NCI-H446 (cell line): ENCODE measurements around the gene S100A6.

Source experiments
- DNase-seq, 2 experiments: peaks; one replicate each; lab custom pipeline; 2025; lab: John Stamatoyannopoulos, UW

The S100A6 gene

GRCh38 chr1:153545067-153546055, 9.6 kb upstream of the S100A6 start, which contains the start of gene S100A4:
TSS of gene S100A4 (minus strand) at chr1:153545806. CDS start at chr1:153544794, 1,012 bp downstream.
- peak; percentile 94 to 98 for DNase-seq

DNA sequence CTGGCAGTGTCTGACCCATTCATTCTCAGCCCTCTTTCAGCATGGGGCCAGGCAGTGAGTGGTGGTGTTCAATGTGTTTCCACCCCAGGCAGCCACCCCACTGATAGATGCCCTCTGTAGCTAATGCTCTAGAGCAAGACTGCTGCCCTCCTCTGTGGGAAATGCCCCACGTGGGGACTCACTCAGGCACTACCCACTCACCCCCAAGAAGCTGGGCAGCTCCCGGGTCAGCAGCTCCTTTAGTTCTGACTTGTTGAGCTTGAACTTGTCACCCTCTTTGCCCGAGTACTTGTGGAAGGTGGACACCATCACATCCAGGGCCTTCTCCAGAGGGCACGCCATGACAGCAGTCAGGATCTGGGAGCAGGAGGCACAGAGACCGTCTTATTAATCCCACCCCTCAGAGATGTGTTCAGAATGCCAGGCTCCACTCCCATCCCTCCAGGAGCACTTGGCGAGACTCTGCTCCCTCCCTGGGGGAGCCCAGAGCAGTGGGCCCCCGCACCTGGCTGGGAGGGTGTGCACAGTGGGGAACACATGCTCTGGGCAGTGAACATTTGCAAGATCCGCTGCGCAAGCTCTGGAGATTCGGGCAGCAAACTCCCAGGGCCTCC, 8.8 kb upstream of the S100A6 start:
- DNase-seq, result no peak

DNA sequence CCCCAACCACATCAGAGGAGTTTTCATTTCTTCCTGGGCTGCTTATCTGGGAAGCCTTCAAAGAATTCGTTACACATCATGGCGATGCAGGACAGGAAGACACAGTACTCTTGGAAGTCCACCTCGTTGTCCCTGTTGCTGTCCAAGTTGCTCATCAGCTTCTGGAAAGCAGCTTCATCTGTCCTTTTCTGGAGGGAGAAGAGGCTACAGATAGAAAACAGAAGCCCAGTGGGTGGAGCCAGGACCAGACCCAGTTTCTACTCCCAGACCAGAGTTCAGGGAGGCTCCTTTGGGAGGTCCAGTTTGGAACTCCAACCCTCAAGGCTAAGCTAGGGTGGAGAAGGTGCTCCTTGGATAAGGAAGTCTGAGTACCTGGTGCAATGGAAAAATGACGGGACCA, 7.9 kb upstream of the S100A6 start:
- DNase-seq, result no peak

DNA sequence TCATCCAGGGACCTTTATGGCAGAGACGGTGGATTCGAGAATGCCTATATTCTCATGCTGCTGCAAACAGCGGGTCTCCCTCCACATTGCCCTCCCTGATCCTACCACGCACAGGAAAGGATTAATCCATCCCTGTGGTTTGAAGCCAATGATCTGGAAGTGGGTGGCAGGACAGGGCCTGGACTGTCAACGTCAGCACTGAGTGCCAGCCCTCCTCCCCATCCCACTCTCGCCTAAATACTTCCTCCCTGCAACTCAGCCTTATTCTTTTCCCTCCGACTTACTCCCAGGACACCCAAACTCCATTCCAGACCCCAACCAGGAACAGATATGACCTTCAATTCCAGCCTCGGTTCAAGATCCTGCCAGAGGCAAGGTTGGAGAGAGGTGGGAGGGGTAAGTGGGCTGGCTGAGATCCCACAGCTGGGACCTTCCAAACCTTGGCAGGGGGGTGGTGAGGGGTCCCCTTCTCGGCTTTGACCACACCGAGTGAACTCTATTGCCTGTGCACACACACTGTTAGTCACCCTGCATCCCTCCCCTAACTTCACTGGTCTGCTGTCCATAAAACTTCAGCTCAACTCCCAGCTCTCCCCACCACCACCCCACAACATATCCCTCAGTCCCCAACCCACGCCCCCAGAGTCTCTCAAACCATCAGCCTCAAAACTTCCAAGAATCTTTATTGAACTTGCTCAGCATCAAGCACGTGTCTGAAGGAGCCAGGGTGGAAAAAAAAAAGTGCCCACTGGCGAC, 7.3 kb upstream of the S100A6 start:
- no peak for DNase-seq

GRCh38 chr1:153541641-153542590, 6.1 kb upstream of the S100A6 start:
- DNase-seq, result no peak

DNA sequence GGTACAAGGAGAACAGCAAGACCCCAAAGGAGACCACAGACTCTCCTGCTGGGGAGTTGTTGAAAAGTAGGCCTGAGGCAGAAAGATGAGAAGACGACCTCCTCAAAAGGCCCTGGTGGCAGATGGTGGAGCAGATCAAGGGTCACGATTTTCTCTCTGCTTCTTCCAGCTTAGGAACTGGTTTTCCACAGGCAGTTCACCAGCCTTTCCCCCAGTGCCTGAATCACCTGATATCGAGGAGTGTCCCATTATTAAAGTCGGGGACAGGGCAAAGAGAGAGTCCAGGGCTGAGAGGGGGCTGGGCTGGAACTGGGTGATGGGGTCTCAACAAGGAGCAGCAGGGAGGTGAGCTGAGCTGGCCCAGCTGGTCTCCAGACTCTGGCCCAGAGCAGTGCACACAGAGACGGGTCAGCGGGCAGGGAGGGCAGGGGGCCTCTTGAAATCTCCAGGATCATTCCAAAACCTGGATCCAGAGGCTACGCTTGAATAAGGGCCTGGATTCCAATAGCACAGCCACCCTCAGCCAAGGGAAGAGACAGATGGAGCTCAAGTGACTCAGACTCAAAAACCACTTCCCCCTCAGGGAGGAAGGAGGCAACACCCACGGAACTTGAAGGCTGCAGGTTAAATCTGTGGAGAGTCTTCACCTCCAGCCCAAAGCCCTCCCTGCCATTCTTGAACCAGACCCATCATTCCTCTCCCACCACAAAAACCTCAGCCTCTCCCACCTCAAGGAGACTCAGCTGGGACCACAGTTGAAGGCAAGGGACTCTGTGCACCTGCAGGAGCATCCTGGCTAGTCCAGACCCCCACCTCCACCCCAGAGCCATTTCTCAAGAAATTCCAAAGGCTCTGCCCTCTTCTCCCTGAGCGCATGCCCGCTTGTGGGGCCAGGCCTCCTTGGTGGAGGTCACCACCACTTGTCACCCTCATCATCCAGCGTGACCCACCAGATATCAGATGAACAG, 4.9 kb upstream of the S100A6 start, which contains the start of gene S100A5:
S100A5 (minus strand) TSS at position 541 of the 968 bp plus-strand sequence. CDS start 743 bp downstream, outside the sequence.
- peak; percentile 82 to 89 for DNase-seq

- peak in 1 of 2 experiments; percentile 46 for DNase-seq
Observed at GRCh38 chr1:153539395-153540093, 3.8 kb upstream of the S100A6 start.

DNA sequence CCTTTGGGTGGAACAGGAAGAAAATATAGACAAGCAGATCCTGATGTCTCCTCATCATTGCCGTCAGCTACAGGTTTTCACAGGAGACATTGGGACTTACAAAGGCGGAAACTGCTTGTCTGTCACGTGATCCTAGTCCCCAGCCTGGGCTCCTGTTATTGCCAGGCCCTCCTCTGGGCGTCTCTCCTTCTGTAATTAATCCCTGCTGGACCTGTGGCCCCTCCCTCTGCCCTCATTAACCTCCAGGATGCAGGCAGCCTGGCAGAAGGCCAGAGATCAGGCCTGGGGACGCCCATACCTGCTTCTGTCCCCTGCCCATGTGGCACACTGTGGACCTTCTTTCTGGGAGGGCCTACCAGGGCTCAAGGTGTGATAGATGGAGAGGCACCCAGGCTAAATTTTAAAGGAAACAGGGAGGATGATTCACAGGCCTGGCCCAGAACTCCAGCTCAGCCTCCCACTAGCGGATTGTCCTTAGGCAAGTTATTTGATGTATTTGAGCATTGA, 2.6 kb upstream of the S100A6 start:
- peak in 1 of 2 experiments; percentile 19 for DNase-seq

GRCh38 chr1:153537376-153537730, 1.6 kb upstream of the S100A6 start:
- no peak for DNase-seq

DNA sequence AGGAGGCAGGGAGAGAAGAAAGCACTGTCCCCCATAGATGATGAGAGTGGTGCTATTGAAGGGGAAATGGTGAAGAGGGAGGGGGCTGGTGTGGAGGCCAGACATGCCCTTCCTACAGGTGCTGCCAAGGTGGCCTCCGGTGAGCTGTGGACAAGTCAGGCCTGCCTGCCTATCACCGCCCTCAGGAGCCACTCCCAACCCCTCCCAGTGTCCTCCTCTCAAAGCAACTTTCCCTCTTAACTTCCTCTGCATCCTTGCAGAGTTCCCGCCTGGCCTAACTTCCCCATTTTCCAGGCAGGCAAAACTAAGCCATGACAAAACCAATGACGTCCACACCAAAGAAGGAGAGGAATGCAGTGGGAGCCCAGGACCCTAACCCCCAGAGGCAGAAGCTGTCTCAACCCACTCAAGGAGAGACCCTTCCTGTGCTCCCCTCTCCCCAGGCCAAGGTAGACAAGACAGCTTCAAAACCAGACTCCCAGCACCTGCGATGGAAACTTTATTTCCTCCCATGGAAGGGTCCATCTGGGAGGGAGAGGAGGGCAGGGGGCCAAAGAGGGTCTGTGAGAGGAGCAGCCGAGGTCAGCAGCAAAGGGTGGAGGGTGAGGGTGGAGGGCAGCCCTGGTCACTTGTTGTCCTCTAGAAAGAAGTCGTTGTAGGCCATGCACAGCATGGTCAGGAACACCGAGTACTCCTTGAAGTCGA, 1.0 kb upstream of the S100A6 start:
- DNase-seq, result no peak

- no peak for DNase-seq
Observed at GRCh38 chr1:153536012-153536670, 350 bp upstream of the S100A6 start.

- DNase-seq, result no peak
Observed at GRCh38 chr1:153534925-153535241, 908 bp downstream of the S100A6 start.

GRCh38 chr1:153534226-153534924, 1.4 kb downstream of the S100A6 start:
- DNase-seq, result peak in 1 of 2 experiments; percentile 40

DNA sequence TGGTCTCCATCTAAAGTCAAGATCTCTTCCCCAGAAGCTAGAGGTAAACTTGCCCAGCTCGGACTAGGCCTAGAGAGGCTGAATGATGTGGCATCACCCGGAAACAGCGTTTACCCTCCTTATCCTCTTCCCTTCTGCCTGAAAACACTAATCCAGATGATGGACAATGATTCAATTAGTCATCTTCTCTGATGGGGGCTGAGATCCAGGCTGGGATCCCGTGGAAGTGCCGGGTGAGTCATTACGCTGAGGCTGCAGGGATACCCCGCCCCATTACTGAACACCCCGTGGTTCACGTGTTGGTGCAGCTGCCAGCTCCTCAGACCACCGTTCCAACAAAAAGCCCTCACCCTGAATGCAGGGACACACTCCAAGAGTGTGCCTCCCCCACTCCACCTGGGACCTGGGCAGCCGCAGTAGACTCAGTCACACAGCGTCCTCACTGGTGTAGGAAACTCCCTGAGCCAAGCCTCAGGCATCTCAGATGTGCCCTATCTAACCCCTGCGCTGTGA, 2.0 kb downstream of the S100A6 start:
- DNase-seq, result peak; percentile 77 to 88

- DNase-seq, result peak; percentile 69 to 90
Observed at GRCh38 chr1:153532769-153533599, 2.8 kb downstream of the S100A6 start.

- no peak for DNase-seq
Observed at GRCh38 chr1:153532181-153532580, 3.6 kb downstream of the S100A6 start.
